ENCODE data around the gene CHCHD10. TPM values are rescaled to one million over a fixed set of nuclear protein-coding genes. Genes with fewer than 3 reads are reported as not detected.
A peak's percentile ranks its signal among the peaks of the same experiment; 100 is the strongest.

Gene CHCHD10
- total and polyA plus RNA-seq, 2 of the 13 experiments (the other 11 are each of a cell fraction or from before 2014, with no cell fraction given): 37.0 to 62.8 TPM

- peaks cover 14 to 48% of the 10 kb centered on the region in 2 experiments for H3K36me3 ChIP-seq (replicated peaks in 1 of 2; ENCODE audit: control insufficient read depth in 1 of 2, insufficient read depth in 2 of 2, low read length in 2 of 2)
- no peak overlapping the region for H3K27ac ChIP-seq (ENCODE audit: extremely low read length, insufficient read depth, low read length)
- ChIA-PET POLR2A (interaction anchor here (1.4 kb wide), 1 partner anchor 18 kb away, joined by 5 read pairs; no protein-coding TSS in a partner anchor), CTCF (ENCODE audit: low intra/inter-chr PET ratio, low total read pairs) (no interaction called here)
- H3K27me3 ChIP-seq (ENCODE audit: control insufficient read depth in 1 of 2, insufficient read depth in 2 of 2, low read length in 2 of 2): no peaks in the 10 kb centered on the region
- FAIRE-seq (no peak), ATAC-seq (no peak), DNase-seq (ENCODE audit: low spot score) (no peak)
- peaks cover 27% of the 10 kb centered on the region for H3K4me1 ChIP-seq (ENCODE audit: insufficient read depth, low read length)
- TF ChIP-seq ZNF891 (CRISPR knock-in tag; IDR thresholded peaks at IDR 0.05): 0 out of 2 replicates have a peak, but pooled peaks have one; percentile 37
- no peak for TF ChIP-seq ZNF616 (CRISPR knock-in tag; IDR thresholded peaks at IDR 0.05; ENCODE audit: low read depth)
- 0 out of 2 replicates have a peak, but pooled peaks have one; percentile 22 for TF ChIP-seq RBFOX2 (IDR thresholded peaks at IDR 0.05; ENCODE audit: low read depth, low read length)
- TF ChIP-seq IKZF5 (CRISPR knock-in tag; IDR thresholded peaks at IDR 0.05): no peak
- no TSS peak for BruUV-seq (replicated peaks)
- intact Hi-C loops (cut with micrococcal nuclease; ENCODE audit: unreplicated experiment): no loop called here
- no peaks in the 10 kb centered on the region for H3K9me3 ChIP-seq (ENCODE audit: low read length)
- no peak overlapping the region for H3K4me2 ChIP-seq (ENCODE audit: low read depth, low read length)
- in situ Hi-C loops (cut with HindIII; ENCODE audit: extremely low pct_ligation_motif_present, low pct_unique_long_range_greater_than_20kb): no loop called here
- H2AFZ ChIP-seq (ENCODE audit: low read length): no peak overlapping the region
- no peak overlapping the region for H3K4me3 ChIP-seq (replicated peaks in 1 of 3; ENCODE audit: insufficient read depth in 1 of 3, low read depth in 2 of 3, low read length in 3 of 3)
- WGBS (ENCODE audit: low lambda C conversion rate): 98% methylated on average over 18 of the region's 25 CpGs
- no peak overlapping the region for H3K9ac ChIP-seq (ENCODE audit: insufficient read depth, low read depth, low read length)
- peaks cover 54% of the 10 kb centered on the region for H3K79me2 ChIP-seq (ENCODE audit: insufficient read depth, low read length)
- peaks cover 23% of the 10 kb centered on the region for H4K20me1 ChIP-seq (ENCODE audit: insufficient read depth, low read length)
Measured at GRCh38 chr22:23791738-23792645, 24.2 kb upstream of the CHCHD10 start.
